ENCODE measurements around the gene RNPEPL1.
"Not testable (repeated sequence)": the region's sequence is repeated elsewhere in the genome, so short reads cannot be mapped to it uniquely, and the experiment has no call there.

Gene RNPEPL1

DNA sequence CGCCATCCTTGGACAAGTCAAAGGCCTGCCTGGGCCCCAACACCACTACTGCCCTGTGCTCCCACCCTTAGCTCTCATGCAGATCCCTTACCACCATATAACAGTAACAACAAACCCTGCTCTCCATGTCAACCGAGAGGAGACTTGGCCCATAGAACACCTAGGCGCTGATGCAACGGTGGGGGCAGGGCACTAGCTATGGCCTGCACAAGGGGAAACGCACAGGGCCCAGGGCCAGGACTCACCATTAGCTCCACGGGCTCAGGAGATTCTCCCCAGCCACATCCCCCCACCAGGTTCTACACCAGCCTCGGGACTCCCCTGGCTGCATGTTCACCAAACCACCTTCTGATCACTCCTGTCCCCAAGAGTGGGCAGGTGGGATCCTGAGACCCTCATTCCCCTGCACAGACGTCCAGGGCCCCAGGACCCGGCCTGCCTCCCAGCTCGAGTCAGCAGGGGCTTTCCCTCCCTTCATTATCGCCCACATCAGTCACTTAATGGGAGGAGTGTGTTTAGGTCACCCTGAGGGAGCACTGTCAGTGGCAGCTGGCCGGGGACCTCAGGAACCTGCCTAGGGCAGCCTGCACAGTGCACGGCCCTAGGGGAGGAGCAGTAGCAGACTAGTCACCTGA, 39.8 kb upstream of the RNPEPL1 start:
- Mint-ChIP-seq H3K27ac (no peak overlapping the region), H3K36me3 (ENCODE audit: low read depth) (peaks cover 82% of the 10 kb centered on the region), H3K4me3 (no peak overlapping the region), H3K27me3 (ENCODE audit: low read depth) (no peaks in the 10 kb centered on the region), H3K4me1 (ENCODE audit: low read depth) (no peaks in the 10 kb centered on the region), H3K9me3 (peaks cover 72% of the 10 kb centered on the region)

DNA sequence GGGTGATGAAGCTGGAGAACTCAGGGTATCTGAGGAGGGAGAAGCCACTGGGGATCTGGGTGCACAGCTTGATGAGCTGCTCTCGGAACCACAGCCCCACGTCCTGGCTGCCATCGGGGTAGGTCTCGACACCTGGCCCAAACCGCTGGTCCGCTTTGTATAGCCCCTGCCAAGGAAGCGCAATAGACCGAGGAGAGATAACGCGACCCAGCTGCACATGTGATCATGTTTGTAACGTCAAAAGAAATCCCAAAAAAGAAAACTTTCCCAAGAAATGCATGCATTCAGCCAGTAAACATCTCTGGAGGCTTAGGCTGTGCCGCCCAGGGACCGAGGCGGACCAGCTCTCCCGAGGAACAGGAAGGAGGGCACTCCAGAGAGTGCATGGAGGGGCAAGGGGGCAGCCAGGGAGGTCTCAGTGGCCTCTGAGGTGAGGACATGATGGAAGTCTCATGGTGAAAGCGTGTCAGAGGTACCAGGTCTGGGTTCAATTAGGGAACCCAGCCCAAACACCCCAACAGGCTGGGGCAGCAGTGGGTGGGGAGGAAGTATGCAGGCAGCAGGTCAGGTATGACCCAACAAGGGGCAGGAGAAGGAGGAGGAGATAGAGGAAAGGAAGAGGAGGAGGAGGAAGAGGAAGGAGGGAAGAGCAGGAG, 38.8 kb upstream of the RNPEPL1 start:
- Mint-ChIP-seq H3K27ac (no peak overlapping the region), H3K4me3 (no peak overlapping the region), H3K4me1 (ENCODE audit: low read depth) (no peaks in the 10 kb centered on the region)

DNA sequence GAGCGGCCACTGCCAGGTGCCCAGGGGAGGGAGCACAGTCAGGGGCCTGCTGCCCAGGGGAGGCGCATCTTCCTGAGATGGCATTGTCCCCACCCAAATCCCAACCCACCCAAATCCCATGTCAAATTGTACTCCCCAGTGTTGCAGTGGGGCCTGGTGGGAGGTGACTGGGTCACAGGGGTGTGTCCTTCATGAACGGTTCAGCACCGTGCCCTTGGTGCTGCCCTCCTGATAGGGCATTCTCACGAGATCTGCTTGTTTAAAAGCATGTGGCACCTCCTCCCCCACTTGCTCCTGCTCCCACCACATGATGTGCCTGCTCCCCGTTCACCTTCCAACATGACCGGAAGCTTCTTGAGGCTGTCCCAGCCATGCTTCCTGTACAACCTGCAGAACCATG, 38.1 kb upstream of the RNPEPL1 start:
- Mint-ChIP-seq H3K4me3 (no peak overlapping the region), H3K4me1 (ENCODE audit: low read depth) (no peaks in the 10 kb centered on the region), H3K27ac (no peak overlapping the region), H3K9me3 (peaks cover 65% of the 10 kb centered on the region), H3K36me3 (ENCODE audit: low read depth) (peaks cover 80% of the 10 kb centered on the region), H3K27me3 (ENCODE audit: low read depth) (no peaks in the 10 kb centered on the region)

More for the DNA sequence above, 38.8 kb upstream of the RNPEPL1 start:
- Mint-ChIP-seq H3K36me3 (ENCODE audit: low read depth) (peaks cover 81% of the 10 kb centered on the region), H3K9me3 (peaks cover 72% of the 10 kb centered on the region), H3K27me3 (ENCODE audit: low read depth) (no peaks in the 10 kb centered on the region)

DNA sequence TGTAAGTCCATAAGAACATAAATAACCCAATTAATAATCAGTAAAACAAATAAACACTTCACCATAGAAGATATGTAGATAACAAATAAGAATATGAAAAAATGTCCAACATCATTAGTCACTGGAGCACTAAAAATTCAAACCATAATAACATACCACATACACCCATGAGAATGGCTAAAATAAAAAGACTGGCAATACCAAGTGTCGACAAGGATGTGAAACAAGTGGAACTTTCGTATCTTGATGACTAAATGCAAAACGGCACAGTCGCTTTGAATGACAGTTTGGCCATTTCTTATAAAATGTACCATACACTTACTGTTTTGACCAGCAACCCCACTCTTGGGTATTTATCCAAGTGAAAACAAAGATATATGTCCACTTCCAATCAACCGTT, 37.2 kb upstream of the RNPEPL1 start:
- no peak overlapping the region for H3K4me3 Mint-ChIP-seq
- no peaks in the 10 kb centered on the region for H3K27me3 Mint-ChIP-seq (ENCODE audit: low read depth)
- peaks cover 73% of the 10 kb centered on the region for H3K36me3 Mint-ChIP-seq (ENCODE audit: low read depth)
- H3K27ac Mint-ChIP-seq = no peak overlapping the region
- H3K4me1 Mint-ChIP-seq (ENCODE audit: low read depth) = no peaks in the 10 kb centered on the region
- H3K9me3 Mint-ChIP-seq = peaks cover 59% of the 10 kb centered on the region

DNA sequence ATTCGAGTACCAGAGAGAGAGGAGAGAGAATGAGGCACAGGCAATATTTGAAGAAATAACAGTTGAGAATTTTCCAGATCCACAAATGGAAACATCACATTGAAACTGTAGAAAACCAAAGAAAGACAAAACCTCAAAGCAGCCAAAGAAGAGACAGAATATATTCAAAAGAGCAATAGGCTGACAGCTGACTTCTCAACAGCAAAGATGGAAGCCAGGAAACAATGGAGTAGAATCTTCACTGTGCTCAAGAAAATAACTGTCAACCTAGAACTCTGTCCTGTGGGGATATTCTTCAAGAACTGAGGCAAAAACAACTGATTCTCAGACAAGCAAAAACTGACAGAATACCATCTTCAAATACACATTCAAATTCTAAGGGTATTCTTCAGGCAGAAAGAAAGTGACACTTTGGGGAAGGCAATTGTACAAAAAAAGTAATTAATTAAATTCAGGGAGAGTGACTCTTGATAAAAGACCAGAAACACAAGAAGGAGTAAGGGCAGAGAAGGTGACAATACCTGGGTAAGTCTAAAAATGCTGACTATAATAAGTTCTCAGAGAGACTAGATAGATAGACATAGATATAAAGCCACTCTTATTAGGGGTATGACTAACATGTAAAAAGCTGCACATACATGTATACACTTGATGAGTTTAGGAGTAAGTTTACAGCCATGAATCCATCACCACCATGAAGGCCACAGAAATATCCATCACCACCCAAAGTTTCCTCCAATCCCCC, 36.1 kb upstream of the RNPEPL1 start:
- H3K36me3 Mint-ChIP-seq (ENCODE audit: low read depth) = peaks cover 65% of the 10 kb centered on the region
- H3K4me3 Mint-ChIP-seq = no peak overlapping the region
- H3K27ac Mint-ChIP-seq = no peak overlapping the region
- H3K27me3 Mint-ChIP-seq (ENCODE audit: low read depth) = no peaks in the 10 kb centered on the region
- peaks cover 50% of the 10 kb centered on the region for H3K9me3 Mint-ChIP-seq
- H3K4me1 Mint-ChIP-seq (ENCODE audit: low read depth) = no peaks in the 10 kb centered on the region

DNA sequence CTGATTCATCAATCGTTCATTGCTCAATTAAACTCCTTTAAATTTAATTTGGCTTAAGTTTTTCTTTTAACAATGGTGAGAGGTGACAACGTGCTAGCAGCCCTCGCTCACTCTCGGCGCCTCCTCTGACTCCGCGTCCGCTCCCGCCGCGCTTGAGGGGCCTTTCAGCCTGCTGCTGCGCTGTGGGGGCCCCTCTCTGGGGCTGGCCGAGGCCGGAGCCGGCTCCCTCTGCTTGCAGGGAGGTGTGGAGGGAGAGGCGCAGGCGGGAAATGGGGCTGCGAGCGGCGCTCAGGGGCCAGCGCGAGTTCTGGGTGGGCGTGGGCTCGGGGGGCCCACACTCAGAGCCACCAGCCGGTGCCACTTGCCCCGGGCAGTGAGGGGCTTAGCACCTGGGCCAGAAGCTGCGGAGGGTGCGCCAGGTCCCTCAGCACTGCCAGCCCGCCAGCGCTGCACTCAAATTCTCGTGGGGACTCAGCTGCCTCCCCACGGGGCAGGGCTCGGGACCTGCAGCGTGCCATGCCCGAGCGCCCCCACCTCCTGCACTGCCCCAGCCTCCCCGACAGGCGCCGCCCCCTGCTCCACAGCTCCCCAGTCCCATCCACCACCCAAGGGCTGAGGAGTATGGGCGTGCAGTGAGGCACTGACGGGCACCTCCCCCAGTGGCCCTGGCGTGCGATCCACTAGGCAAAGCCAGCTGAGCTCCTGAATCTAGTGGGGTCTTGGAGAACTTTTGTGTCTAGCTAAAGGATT, 30.1 kb upstream of the RNPEPL1 start:
- Mint-ChIP-seq H3K27ac (no peak overlapping the region), H3K4me1 (ENCODE audit: low read depth) (no peaks in the 10 kb centered on the region), H3K27me3 (ENCODE audit: low read depth) (no peaks in the 10 kb centered on the region), H3K4me3 (no peak overlapping the region), H3K9me3 (peaks cover 10% of the 10 kb centered on the region), H3K36me3 (ENCODE audit: low read depth) (peaks cover 44% of the 10 kb centered on the region)

DNA sequence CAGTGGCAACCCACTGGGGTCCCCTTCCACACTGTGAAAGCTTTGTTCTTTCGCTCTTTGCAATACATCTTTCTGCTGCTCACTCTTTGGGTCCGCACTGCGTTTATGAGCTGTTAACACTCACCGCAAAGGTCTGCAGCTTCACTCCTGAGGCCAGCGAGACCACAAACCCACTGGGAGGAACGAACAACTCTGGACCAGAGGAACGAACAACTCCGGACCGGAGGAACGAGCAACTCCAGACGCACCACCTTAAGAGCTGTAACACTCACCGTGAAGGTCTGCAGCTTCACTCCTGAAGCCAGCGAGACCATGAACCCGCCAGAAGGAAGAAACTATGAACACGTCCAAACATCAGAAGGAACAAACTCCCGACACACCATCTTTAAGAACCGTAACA, 29.2 kb upstream of the RNPEPL1 start:
- H3K27me3 Mint-ChIP-seq (ENCODE audit: low read depth); H3K27ac Mint-ChIP-seq; H3K4me1 Mint-ChIP-seq (ENCODE audit: low read depth); H3K9me3 Mint-ChIP-seq; H3K4me3 Mint-ChIP-seq: not testable (repeated sequence)
- H3K36me3 Mint-ChIP-seq (ENCODE audit: low read depth) = peaks cover 39% of the 10 kb centered on the region

DNA sequence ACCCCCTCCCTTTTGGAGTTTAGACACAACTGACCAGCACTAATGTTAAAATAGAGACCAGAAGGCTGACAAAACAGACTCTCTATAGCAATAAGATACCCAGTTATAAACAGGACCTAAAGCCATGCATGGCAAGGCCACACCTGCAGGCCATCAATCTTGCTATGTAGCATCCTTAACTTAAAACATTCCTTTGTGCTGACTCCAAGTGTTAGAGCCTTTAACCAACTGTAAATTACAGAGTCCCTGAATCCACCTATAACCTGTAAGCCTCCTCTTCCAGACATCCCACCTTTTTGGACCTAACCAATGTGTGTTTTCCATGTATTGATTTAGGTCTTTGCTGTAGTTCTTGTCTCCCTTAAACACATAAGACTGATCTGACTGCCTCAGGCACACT, 28.4 kb upstream of the RNPEPL1 start:
- H3K27ac Mint-ChIP-seq = no peak overlapping the region
- peaks cover 39% of the 10 kb centered on the region for H3K36me3 Mint-ChIP-seq (ENCODE audit: low read depth)
- H3K4me1 Mint-ChIP-seq (ENCODE audit: low read depth) = no peaks in the 10 kb centered on the region
- no peak overlapping the region for H3K4me3 Mint-ChIP-seq
- peaks cover 12% of the 10 kb centered on the region for H3K9me3 Mint-ChIP-seq
- no peaks in the 10 kb centered on the region for H3K27me3 Mint-ChIP-seq (ENCODE audit: low read depth)

DNA sequence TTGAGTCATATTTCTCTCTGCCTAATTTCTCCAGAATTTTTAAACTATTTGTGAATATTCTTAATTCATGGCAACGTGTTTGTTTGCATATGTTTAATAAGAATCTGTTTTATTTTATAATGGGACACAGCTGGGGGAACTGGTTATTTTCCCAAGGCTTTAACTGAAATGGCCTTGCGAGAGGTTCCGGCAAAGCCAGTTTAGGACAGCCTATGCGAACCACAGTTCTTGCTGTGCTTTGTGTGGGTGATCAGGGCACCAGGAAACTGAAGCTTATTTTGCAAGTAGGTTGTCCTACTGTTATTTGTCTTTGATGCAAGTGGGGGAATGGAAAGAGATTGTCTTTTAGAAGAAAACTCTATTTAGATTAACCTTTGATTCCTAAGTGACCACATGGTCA, 17.0 kb upstream of the RNPEPL1 start:
- Mint-ChIP-seq H3K36me3 (ENCODE audit: low read depth) (peaks cover 32% of the 10 kb centered on the region), H3K27me3 (ENCODE audit: low read depth) (no peaks in the 10 kb centered on the region), H3K4me3 (no peak overlapping the region), H3K9me3 (peaks cover 15% of the 10 kb centered on the region), H3K27ac (no peak overlapping the region), H3K4me1 (ENCODE audit: low read depth) (peaks cover 3% of the 10 kb centered on the region)

DNA sequence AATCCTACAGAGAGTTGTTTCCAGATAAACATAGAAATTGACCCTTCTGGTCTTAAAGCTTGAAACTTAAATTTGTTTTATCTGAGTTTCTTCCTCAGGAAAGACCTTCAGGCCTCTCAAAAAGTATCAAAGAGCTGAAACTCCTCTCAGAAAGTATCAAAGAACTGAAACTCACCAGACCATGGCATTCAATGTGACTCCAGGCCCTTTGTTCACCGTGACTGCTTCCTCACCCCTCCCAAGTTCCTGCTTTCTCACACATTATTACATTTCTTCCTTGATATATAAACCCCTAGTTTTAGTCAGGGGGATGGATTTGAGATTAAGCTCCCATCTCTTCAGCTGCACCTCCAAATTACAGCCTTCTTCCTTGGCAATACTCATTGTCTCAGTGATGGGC, 16.5 kb upstream of the RNPEPL1 start:
- Mint-ChIP-seq H3K9me3 (peaks cover 15% of the 10 kb centered on the region), H3K27ac (no peak overlapping the region), H3K36me3 (ENCODE audit: low read depth) (peaks cover 32% of the 10 kb centered on the region), H3K27me3 (ENCODE audit: low read depth) (no peaks in the 10 kb centered on the region), H3K4me3 (no peak overlapping the region), H3K4me1 (ENCODE audit: low read depth) (peaks cover 8% of the 10 kb centered on the region)

DNA sequence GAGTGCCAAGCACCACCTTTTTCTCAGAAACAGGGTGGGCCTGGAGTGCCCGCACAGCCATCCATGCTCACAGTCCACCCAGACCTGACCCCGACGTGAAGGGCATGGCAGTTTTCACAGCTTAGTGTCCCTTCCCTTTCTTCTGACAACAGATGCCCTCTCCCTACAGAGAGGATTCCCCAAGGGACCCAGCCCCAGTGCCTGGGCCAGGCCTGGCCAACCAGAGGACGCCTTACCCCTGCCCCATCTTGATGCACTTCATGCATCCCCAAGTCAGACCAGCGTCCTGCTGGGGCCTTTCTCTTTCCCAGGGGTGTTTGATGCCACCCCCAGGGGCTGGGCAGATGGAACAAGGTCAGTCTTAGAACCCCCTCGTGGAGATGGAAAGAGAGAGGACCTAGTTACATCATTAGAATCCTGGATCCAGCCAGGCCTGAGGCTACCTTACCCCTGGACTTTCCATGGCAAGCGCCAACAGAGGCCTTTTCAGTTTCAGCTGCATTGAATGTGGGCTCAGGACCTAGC, 14.3 kb upstream of the RNPEPL1 start:
- peaks cover 15% of the 10 kb centered on the region for H3K9me3 Mint-ChIP-seq
- peaks cover 30% of the 10 kb centered on the region for H3K36me3 Mint-ChIP-seq (ENCODE audit: low read depth)
- H3K27me3 Mint-ChIP-seq (ENCODE audit: low read depth) = no peaks in the 10 kb centered on the region
- no peak overlapping the region for H3K27ac Mint-ChIP-seq
- H3K4me1 Mint-ChIP-seq (ENCODE audit: low read depth) = peaks cover 18% of the 10 kb centered on the region
- no peak overlapping the region for H3K4me3 Mint-ChIP-seq

DNA sequence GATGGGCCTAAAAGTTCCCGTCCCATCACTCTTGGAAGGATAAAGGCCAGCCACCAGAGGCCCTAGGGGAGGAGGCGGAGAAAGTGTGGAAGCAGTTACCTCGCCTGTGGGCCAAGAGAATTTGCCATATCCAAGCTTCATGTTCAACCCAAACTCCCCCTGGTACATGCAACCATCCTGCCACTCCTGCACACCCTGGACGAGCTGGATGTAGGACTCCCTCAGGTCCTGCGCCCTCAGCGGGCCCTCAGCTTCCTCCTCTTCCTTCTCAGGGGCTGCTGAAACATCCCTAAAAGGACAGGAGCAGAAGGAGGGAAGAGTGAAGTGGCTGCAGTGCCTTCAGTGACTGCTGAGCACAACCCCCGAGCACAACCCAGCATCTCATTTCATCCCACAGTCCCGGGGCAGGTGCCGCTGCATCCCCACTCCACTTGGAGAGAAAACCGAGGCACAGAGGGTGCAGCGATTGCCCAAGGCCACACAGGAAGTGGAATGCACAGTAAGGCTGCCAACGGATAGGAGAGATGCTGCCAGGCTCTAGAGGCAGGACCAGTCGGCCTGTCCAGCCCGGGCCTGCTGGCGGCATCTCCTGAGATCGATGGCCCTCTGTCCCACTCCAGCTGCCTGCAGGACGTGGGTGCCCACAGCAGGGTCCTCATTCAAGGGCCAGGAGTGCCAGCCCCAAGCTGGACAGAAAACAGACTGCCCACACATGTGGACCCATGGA, 13.4 kb upstream of the RNPEPL1 start:
- no peaks in the 10 kb centered on the region for H3K27me3 Mint-ChIP-seq (ENCODE audit: low read depth)
- peaks cover 15% of the 10 kb centered on the region for H3K9me3 Mint-ChIP-seq
- peaks cover 27% of the 10 kb centered on the region for H3K4me1 Mint-ChIP-seq (ENCODE audit: low read depth)
- no peak overlapping the region for H3K4me3 Mint-ChIP-seq
- H3K36me3 Mint-ChIP-seq (ENCODE audit: low read depth) = peaks cover 29% of the 10 kb centered on the region
- H3K27ac Mint-ChIP-seq = no peak overlapping the region

DNA sequence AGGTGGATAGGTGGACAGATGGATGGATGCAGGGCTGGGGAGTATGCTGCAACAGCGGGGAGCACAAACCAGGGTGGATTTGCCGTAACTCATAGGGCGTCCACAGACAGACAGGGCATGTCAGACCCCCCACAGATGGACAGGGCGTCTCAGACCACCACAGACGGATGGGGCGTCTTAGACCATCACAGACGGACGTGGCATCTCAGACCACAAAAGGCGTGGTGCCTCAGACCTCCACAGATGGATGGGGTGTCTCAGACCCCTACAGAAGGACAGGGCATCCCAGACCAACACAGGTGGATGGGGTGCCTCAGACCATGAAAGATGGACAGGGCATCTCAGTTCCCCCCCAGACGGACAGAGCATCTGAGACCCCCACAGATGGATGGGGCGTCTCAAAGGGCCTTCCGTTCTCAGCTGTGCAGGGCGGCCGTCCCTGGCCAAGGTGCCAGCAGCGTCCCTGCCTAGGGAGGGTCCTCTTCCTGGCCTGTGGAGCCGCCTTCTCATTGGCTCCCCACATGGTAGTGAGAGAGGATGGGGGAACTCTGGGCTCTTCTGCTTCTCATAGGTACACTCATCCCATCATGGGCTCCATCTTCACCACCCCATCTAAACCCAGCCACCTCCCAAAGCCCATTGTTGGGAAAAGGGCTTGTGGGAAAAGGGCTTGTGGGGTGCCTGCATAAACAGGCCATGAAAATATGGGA, 12.6 kb upstream of the RNPEPL1 start:
- H3K36me3 Mint-ChIP-seq (ENCODE audit: low read depth) = peaks cover 26% of the 10 kb centered on the region
- H3K4me1 Mint-ChIP-seq (ENCODE audit: low read depth) = peaks cover 27% of the 10 kb centered on the region
- H3K27ac Mint-ChIP-seq = no peak overlapping the region
- peaks cover 14% of the 10 kb centered on the region for H3K9me3 Mint-ChIP-seq
- no peaks in the 10 kb centered on the region for H3K27me3 Mint-ChIP-seq (ENCODE audit: low read depth)
- H3K4me3 Mint-ChIP-seq = no peak overlapping the region

Measured in T-helper 1 cell treated with Interleukin-12 subunit alpha and Interleukin-12 subunit beta and Interleukin-4 antibody, amounts not matched to agents 30 μg/mL and 1 μg/mL, for 36 hours (primary cell).